ENCODE data around the gene SUPT20HL2. TPM values are rescaled to one million over a fixed set of nuclear protein-coding genes. Genes with fewer than 3 reads are reported as not detected.
"Not testable (repeated sequence)": the region's sequence is repeated elsewhere in the genome, so short reads cannot be mapped to it uniquely, and the experiment has no call there.

The SUPT20HL2 gene
- total RNA-seq, 2 donors from 2014 or later, result 0.14 to 10.5 TPM

GRCh38 chrX:24308803-24309202 lies 5.1 kb downstream of the SUPT20HL2 start:
- intact Hi-C loops (cut with DNase I); H3K27ac ChIP-seq; H3K9me3 ChIP-seq; H3K36me3 ChIP-seq; H3K27me3 ChIP-seq (replicated peaks; ENCODE audit: insufficient read depth); H3K4me1 ChIP-seq (replicated peaks); DNase-seq (ENCODE audit: low spot score); H3K4me3 ChIP-seq: not testable (repeated sequence)
- 64% methylated on average over 4 of the region's 4 CpGs for WGBS

GRCh38 chrX:24306440-24306839 lies 7.4 kb downstream of the SUPT20HL2 start:
- TF ChIP-seq POLR2A (IDR thresholded peaks at IDR 0.05) (no peak), POLR2AphosphoS5 (IDR thresholded peaks at IDR 0.05) (no peak), CTCF (IDR thresholded peaks at IDR 0.05) (no peak)
- H3K36me3 ChIP-seq, result no peaks in the 10 kb centered on the region
- intact Hi-C loops (cut with DNase I), result no loop called here
- no peak overlapping the region for H3K27ac ChIP-seq
- no peak for DNase-seq (ENCODE audit: low spot score)
- WGBS, result 55% methylated on average over 6 of the region's 6 CpGs
- no peaks in the 10 kb centered on the region for H3K27me3 ChIP-seq (replicated peaks; ENCODE audit: insufficient read depth)
- H3K4me1 ChIP-seq (replicated peaks), result no peaks in the 10 kb centered on the region
- no peak overlapping the region for H3K4me3 ChIP-seq
- H3K9me3 ChIP-seq, result no peaks in the 10 kb centered on the region

- Histone ChIP-seq H3K4me1 (replicated peaks) (no peaks in the 10 kb centered on the region), H3K27me3 (replicated peaks; ENCODE audit: insufficient read depth) (no peaks in the 10 kb centered on the region), H3K27ac (no peak overlapping the region), H3K36me3 (no peaks in the 10 kb centered on the region), H3K9me3 (no peaks in the 10 kb centered on the region), H3K4me3 (no peak overlapping the region)
- WGBS, result 72% methylated on average over 7 of the region's 7 CpGs
- DNase-seq (ENCODE audit: low spot score), result no peak
- intact Hi-C loops (cut with DNase I), result no loop called here
- TF ChIP-seq POLR2A (IDR thresholded peaks at IDR 0.05) (no peak), CTCF (IDR thresholded peaks at IDR 0.05) (no peak), POLR2AphosphoS5 (IDR thresholded peaks at IDR 0.05) (no peak)
Measured at GRCh38 chrX:24305905-24306304, 8.0 kb downstream of the SUPT20HL2 start.

GRCh38 chrX:24301806-24302205 lies 12.1 kb downstream of the SUPT20HL2 start:
- 95% methylated on average over 2 of the region's 2 CpGs for WGBS
- no peak for DNase-seq (ENCODE audit: low spot score)
- no peaks in the 10 kb centered on the region for H3K27me3 ChIP-seq (replicated peaks; ENCODE audit: insufficient read depth)
- intact Hi-C loops (cut with DNase I), result no loop called here
- no peaks in the 10 kb centered on the region for H3K4me1 ChIP-seq (replicated peaks)
- no peak overlapping the region for H3K4me3 ChIP-seq
- no peaks in the 10 kb centered on the region for H3K36me3 ChIP-seq
- TF ChIP-seq CTCF (IDR thresholded peaks at IDR 0.05), result no peak
- TF ChIP-seq POLR2A (IDR thresholded peaks at IDR 0.05), result no peak
- TF ChIP-seq POLR2AphosphoS5 (IDR thresholded peaks at IDR 0.05), result no peak
- H3K9me3 ChIP-seq, result no peaks in the 10 kb centered on the region
- no peak overlapping the region for H3K27ac ChIP-seq

- Histone ChIP-seq H3K36me3 (no peaks in the 10 kb centered on the region), H3K4me3 (no peak overlapping the region), H3K4me1 (replicated peaks) (no peaks in the 10 kb centered on the region), H3K27me3 (replicated peaks; ENCODE audit: insufficient read depth) (no peaks in the 10 kb centered on the region), H3K27ac (no peak overlapping the region), H3K9me3 (no peaks in the 10 kb centered on the region)
- no peak for DNase-seq (ENCODE audit: low spot score)
- intact Hi-C loops (cut with DNase I), result no loop called here
- TF ChIP-seq POLR2AphosphoS5 (IDR thresholded peaks at IDR 0.05), result no peak
- TF ChIP-seq POLR2A (IDR thresholded peaks at IDR 0.05), result no peak
- no peak for TF ChIP-seq CTCF (IDR thresholded peaks at IDR 0.05)
- WGBS, result 79% methylated on average over 1 of the region's 1 CpG
Measured at GRCh38 chrX:24301060-24301459, 12.8 kb downstream of the SUPT20HL2 start.
